ENCODE data around the gene DUS4L.

DNA sequence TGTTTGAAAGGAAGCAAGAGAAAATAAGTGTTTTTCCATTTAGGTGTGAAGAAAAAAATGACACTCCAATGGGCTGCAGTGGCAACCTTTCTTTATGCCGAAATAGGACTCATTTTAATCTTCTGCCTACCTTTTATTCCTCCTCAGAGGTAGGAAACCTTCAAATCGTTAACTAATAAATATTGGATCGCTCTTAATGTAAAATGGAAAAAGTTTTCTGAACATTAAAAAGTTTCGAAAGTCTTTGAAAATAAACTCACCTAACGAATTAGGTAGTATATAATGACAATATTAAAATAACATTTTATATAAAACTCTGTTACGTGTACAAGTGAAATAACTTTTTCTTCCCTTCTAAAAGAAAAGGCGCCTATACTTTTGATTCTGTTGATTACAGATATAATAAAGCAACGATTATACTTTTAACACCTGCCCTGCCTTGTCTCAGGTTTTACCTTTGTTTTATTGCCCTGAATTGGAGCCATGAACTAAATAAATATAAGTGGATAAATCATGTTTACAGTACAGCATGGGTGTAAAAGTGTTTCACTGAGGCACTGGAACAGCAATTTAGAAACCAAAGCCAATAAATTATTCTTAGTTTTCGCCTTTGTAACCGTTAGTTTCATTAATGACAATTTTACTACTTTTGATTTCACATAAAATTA lies 17.1 kb downstream of the DUS4L start:
- TF ChIP-seq, protein P1, sequence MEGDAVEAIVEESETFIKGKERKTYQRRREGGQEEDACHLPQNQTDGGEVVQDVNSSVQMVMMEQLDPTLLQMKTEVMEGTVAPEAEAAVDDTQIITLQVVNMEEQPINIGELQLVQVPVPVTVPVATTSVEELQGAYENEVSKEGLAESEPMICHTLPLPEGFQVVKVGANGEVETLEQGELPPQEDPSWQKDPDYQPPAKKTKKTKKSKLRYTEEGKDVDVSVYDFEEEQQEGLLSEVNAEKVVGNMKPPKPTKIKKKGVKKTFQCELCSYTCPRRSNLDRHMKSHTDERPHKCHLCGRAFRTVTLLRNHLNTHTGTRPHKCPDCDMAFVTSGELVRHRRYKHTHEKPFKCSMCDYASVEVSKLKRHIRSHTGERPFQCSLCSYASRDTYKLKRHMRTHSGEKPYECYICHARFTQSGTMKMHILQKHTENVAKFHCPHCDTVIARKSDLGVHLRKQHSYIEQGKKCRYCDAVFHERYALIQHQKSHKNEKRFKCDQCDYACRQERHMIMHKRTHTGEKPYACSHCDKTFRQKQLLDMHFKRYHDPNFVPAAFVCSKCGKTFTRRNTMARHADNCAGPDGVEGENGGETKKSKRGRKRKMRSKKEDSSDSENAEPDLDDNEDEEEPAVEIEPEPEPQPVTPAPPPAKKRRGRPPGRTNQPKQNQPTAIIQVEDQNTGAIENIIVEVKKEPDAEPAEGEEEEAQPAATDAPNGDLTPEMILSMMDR (conservative IDR thresholded peaks at IDR 0.05; ENCODE audit: low read depth, low read length): no peak
- no peak for TF ChIP-seq EZH2phosphoT487 (IDR thresholded peaks at IDR 0.05; ENCODE audit: borderline replicate concordance, low read length)
